ENCODE data around the gene BCDIN3D. TPM values are rescaled to one million over a fixed set of nuclear protein-coding genes. Genes with fewer than 3 reads are reported as not detected.

BCDIN3D gene
- total and polyA plus RNA-seq, 10 of the 15 experiments (the other 5 are each of a cell fraction or from before 2014, with no cell fraction given), result 3.7 to 7.2 (median 6.4) TPM

DNA sequence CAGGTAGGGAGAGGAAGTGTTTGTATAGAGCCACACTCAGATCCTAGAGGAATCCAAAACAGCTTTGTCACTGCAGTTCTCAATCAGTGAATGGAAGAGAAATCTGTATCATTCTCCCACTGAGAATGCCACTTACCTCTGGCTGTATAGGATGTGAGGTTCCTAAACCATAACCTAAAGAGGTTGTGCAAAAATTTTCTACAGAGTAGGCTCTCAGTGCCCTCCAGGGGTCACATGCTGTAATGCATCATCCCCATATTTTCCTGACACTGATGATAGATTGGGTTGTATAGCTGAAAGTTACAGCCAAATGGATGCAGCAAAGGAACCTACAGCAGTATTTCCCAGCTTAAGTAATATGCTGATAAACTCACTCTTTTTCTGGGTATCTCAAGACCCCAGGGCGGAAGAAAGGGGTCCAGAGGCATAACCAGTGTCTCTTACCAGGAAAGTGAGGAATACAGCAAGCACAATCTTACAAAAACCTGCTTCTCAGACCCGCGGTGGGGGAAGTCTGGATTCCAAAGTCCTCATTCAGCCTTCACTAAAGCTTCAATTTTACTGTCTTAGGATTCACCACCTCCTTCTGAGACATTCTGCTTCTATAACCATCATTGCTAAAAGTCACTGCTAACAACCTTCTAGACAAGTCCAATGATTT is 3.8 kb downstream of the BCDIN3D start (continued):
- TF ChIP-seq ZNF217 (IDR thresholded peaks at IDR 0.05), result no peak
- TF ChIP-seq HDGF (IDR thresholded peaks at IDR 0.05), result no peak
- TF ChIP-seq RAD21 (IDR thresholded peaks at IDR 0.05; ENCODE audit: insufficient read depth, low read depth, low read length), result peak; percentile 93
- TF ChIP-seq ZNF622 (IDR thresholded peaks at IDR 0.05), result no peak
- no peak for TF ChIP-seq ESRRA (IDR thresholded peaks at IDR 0.05; ENCODE audit: low read length)
- no peak for TF ChIP-seq CHD4 (IDR thresholded peaks at IDR 0.05)
- TF ChIP-seq ZBED1 (IDR thresholded peaks at IDR 0.05; ENCODE audit: borderline replicate concordance), result no peak
- TF ChIP-seq, protein P1, sequence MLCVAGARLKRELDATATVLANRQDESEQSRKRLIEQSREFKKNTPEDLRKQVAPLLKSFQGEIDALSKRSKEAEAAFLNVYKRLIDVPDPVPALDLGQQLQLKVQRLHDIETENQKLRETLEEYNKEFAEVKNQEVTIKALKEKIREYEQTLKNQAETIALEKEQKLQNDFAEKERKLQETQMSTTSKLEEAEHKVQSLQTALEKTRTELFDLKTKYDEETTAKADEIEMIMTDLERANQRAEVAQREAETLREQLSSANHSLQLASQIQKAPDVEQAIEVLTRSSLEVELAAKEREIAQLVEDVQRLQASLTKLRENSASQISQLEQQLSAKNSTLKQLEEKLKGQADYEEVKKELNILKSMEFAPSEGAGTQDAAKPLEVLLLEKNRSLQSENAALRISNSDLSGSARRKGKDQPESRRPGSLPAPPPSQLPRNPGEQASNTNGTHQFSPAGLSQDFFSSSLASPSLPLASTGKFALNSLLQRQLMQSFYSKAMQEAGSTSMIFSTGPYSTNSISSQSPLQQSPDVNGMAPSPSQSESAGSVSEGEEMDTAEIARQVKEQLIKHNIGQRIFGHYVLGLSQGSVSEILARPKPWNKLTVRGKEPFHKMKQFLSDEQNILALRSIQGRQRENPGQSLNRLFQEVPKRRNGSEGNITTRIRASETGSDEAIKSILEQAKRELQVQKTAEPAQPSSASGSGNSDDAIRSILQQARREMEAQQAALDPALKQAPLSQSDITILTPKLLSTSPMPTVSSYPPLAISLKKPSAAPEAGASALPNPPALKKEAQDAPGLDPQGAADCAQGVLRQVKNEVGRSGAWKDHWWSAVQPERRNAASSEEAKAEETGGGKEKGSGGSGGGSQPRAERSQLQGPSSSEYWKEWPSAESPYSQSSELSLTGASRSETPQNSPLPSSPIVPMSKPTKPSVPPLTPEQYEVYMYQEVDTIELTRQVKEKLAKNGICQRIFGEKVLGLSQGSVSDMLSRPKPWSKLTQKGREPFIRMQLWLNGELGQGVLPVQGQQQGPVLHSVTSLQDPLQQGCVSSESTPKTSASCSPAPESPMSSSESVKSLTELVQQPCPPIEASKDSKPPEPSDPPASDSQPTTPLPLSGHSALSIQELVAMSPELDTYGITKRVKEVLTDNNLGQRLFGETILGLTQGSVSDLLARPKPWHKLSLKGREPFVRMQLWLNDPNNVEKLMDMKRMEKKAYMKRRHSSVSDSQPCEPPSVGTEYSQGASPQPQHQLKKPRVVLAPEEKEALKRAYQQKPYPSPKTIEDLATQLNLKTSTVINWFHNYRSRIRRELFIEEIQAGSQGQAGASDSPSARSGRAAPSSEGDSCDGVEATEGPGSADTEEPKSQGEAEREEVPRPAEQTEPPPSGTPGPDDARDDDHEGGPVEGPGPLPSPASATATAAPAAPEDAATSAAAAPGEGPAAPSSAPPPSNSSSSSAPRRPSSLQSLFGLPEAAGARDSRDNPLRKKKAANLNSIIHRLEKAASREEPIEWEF (IDR thresholded peaks at IDR 0.05; ENCODE audit: insufficient replicate concordance, low read depth, low read length), result no peak
- TF ChIP-seq MYB (IDR thresholded peaks at IDR 0.05; ENCODE audit: borderline replicate concordance, low read depth, low read length), result no peak
- TF ChIP-seq RUNX3 (IDR thresholded peaks at IDR 0.05; ENCODE audit: low read length), result peak; percentile 14; the same call in 1 of the 2 replicates
- no peak for TF ChIP-seq CBX5 (IDR thresholded peaks at IDR 0.05; ENCODE audit: low read depth)
- no peak for TF ChIP-seq RCOR1 (conservative IDR thresholded peaks at IDR 0.05; ENCODE audit: low read depth, low read length)
- peak; percentile 94 for TF ChIP-seq SMC3 (IDR thresholded peaks at IDR 0.05; ENCODE audit: borderline replicate concordance, low read length)
- no peak for TF ChIP-seq CHD1 (IDR thresholded peaks at IDR 0.05; ENCODE audit: low read depth, low read length)
- no peak for TF ChIP-seq PAX5 (IDR thresholded peaks at IDR 0.05; ENCODE audit: borderline replicate concordance, low read depth, low read length)
- TF ChIP-seq STAT3 (IDR thresholded peaks at IDR 0.05; ENCODE audit: low read depth, low read length), result no peak
- TF ChIP-seq, protein P2, sequence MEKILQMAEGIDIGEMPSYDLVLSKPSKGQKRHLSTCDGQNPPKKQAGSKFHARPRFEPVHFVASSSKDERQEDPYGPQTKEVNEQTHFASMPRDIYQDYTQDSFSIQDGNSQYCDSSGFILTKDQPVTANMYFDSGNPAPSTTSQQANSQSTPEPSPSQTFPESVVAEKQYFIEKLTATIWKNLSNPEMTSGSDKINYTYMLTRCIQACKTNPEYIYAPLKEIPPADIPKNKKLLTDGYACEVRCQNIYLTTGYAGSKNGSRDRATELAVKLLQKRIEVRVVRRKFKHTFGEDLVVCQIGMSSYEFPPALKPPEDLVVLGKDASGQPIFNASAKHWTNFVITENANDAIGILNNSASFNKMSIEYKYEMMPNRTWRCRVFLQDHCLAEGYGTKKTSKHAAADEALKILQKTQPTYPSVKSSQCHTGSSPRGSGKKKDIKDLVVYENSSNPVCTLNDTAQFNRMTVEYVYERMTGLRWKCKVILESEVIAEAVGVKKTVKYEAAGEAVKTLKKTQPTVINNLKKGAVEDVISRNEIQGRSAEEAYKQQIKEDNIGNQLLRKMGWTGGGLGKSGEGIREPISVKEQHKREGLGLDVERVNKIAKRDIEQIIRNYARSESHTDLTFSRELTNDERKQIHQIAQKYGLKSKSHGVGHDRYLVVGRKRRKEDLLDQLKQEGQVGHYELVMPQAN (conservative IDR thresholded peaks at IDR 0.05), result no peak
- TF ChIP-seq, protein P3, sequence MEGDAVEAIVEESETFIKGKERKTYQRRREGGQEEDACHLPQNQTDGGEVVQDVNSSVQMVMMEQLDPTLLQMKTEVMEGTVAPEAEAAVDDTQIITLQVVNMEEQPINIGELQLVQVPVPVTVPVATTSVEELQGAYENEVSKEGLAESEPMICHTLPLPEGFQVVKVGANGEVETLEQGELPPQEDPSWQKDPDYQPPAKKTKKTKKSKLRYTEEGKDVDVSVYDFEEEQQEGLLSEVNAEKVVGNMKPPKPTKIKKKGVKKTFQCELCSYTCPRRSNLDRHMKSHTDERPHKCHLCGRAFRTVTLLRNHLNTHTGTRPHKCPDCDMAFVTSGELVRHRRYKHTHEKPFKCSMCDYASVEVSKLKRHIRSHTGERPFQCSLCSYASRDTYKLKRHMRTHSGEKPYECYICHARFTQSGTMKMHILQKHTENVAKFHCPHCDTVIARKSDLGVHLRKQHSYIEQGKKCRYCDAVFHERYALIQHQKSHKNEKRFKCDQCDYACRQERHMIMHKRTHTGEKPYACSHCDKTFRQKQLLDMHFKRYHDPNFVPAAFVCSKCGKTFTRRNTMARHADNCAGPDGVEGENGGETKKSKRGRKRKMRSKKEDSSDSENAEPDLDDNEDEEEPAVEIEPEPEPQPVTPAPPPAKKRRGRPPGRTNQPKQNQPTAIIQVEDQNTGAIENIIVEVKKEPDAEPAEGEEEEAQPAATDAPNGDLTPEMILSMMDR (IDR thresholded peaks at IDR 0.05 in 2 of 3, conservative IDR thresholded peaks at IDR 0.05 in 1 of 3; ENCODE audit: control insufficient read depth in 2 of 3, extremely low read depth in 1 of 3, insufficient read depth in 1 of 3, low read depth in 3 of 3, low read length in 3 of 3), result peak; percentile 76 to 89 (median 88); a peak in 5 of 6 replicates
- no peak for TF ChIP-seq POLR2AphosphoS2 (IDR thresholded peaks at IDR 0.05; ENCODE audit: low read depth, low read length)
- TF ChIP-seq, protein P4, sequence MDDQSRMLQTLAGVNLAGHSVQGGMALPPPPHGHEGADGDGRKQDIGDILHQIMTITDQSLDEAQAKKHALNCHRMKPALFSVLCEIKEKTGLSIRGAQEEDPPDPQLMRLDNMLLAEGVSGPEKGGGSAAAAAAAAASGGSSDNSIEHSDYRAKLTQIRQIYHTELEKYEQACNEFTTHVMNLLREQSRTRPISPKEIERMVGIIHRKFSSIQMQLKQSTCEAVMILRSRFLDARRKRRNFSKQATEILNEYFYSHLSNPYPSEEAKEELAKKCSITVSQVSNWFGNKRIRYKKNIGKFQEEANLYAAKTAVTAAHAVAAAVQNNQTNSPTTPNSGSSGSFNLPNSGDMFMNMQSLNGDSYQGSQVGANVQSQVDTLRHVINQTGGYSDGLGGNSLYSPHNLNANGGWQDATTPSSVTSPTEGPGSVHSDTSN (IDR thresholded peaks at IDR 0.05; ENCODE audit: insufficient replicate concordance, low read depth, low read length), result peak; percentile 53
